ENCODE data around the gene COMP. TPM values are rescaled to one million over a fixed set of nuclear protein-coding genes. Genes with fewer than 3 reads are reported as not detected.
"Not testable (repeated sequence)": the region's sequence is repeated elsewhere in the genome, so short reads cannot be mapped to it uniquely, and the experiment has no call there.

COMP gene
- polyA plus RNA-seq, 3 donors = 0.24 to 3.4 (median 0.52) TPM

DNA sequence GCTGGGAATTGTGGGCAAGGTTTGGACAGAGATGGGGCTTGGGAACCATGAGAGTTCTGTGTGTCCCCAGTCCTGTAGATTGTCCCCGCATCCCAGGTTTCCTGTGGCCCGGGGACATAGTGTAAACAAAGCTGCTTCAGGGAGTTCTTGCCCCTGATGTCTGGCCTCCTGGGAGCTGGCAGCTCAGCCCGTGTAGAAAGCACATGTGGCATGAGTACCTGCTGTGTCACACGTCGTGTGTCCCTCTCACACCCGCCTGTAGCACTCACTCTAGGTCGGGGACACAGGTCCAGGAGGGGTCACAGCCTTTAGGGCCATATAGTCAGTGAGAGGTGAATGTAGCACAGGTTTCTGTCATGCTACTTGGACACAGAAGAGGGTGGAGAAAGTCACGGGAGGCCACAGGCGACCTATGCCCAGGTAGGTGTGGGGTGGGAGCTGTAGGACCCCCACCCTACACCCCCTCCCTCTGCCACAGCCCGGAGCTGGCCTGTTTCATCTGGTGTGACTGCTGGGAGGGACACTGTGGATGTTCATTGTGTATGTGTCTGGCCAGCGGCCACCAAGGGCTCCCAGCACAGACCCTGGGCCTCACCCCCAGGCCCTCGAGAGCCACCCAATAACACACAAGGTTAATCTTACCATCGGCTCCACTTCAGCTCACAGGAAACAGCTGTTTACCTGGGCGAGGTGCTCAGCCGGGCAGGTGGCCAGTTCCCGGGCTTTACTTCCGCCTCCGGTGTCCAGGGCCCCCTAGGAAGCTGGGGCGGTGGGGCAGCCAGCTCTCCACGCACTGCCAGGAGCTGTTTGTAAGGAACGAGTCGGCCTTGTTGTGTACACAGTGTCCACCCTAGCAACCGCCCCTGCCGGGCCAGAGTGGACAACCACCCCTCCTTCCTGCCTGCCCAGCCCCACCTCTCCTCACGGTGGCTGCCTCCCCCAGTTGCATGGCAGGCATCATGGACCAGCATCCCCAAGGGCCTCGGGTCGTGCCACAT, 49.7 kb downstream of the COMP start:
- WGBS, 3 donors = 34 to 67% (median 60%) methylated on average over 25 to 27 of the region's 27 CpGs
- no peak overlapping the region for H3K27ac ChIP-seq (ENCODE audit: low read depth, low read length)

DNA sequence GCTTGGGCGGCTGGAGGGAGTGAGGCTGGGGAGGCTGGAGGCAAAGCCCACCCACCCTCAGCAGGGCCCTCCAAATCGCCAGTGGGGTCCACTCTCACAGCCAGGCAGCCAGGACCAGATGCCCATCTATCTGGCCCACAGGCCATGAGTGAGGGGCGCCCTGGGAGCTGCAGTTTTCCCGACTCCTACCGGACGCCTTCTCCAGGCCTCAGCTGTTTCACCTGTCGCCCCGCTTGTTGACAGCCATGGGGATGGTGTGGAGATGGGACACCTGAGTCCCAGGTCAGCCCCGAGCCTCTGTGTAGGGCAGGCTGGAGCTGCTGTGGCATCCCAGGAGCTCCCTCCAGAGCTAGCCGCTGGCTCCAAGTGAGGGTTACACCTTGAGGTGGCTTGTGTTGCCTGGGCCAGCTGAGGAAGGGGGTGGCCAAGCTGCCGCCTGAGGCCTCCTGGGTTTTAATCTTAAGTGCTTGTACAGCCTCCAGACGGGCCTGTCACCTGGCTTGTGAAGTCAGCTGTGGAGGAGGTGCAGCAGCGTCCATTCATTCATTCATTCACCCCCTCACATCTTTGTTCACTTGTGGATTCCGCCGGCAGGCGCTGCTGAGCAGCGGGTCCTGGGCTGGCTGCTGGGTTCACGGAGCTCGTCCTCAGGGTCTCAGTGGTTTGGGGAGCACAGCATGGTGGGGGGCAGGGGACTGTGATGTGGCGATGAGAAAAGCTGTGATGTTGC, 52.0 kb downstream of the COMP start:
- no peak overlapping the region for H3K27ac ChIP-seq (ENCODE audit: low read depth, low read length)
- WGBS, 3 donors = 94 to 97% (median 94%) methylated on average over 20 of the region's 20 CpGs

DNA sequence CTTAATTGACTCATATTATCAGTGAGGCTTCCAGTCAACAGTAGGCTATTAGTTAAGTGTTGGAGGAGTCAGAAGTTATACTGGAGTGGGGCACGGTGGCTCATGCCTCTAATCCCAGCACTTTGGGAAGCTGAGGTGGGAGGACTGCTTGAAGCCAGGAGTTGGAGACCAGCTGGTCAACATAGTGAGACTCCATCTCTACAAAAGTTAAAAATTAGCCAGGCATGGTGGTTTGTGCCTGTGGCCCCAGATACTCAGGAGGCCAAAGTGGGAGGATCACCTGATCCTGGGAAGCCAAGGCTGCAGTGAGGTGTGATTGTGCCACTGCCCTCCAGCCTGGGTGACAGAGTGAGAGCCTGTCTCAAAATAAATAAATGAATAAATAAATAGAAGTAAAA, 53.2 kb downstream of the COMP start:
- no peak overlapping the region for H3K27ac ChIP-seq (ENCODE audit: low read depth, low read length)
- 41 to 96% (median 70%) methylated on average over 1 of the region's 1 CpG for WGBS, 3 donors

- WGBS, 3 donors = 65 to 76% (median 76%) methylated on average over 10 of the region's 10 CpGs
- no peak overlapping the region for H3K27ac ChIP-seq (ENCODE audit: low read depth, low read length)
Observed at GRCh38 chr19:18737337-18737953, 53.7 kb downstream of the COMP start.

GRCh38 chr19:18736415-18737336, 54.4 kb downstream of the COMP start:
- H3K27ac ChIP-seq (ENCODE audit: low read depth, low read length) = no peak overlapping the region
- 64 to 88% (median 81%) methylated on average over 25 to 27 of the region's 27 CpGs for WGBS, 3 donors

GRCh38 chr19:18735752-18736151, 55.4 kb downstream of the COMP start:
- H3K27ac ChIP-seq (ENCODE audit: low read depth, low read length) = no peak overlapping the region
- WGBS, 3 donors = 77 to 88% (median 85%) methylated on average over 9 of the region's 9 CpGs

DNA sequence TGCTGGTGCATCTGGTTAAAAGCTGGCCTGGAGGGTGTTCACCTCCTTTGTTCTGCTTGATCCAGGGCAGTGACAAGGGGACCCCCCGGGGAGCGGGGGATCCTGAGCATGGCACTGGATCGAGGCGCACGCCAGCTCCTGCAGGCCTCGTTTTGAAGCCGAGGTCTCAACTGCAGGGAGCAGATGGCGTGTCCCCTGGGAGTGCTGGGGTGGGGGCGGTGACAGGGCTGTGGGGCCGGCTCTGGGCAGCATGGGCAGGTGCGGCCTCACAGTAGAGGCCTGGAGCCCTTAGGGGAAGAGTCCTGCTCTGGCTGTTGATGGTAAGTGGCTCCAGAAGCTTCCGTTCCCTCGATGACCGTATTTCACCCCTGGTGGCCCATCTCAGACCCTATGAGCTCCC, 55.8 kb downstream of the COMP start:
- WGBS, 3 donors = 91 to 96% (median 94%) methylated on average over 12 to 14 of the region's 14 CpGs
- no peak overlapping the region for H3K27ac ChIP-seq (ENCODE audit: low read depth, low read length)

GRCh38 chr19:18733762-18734332, 57.3 kb downstream of the COMP start:
- H3K27ac ChIP-seq (ENCODE audit: low read depth, low read length) = not testable (repeated sequence)
- WGBS, 3 donors = 87 to 94% (median 92%) methylated on average over 11 of the region's 11 CpGs

GRCh38 chr19:18733196-18733647, 57.9 kb downstream of the COMP start:
- WGBS, 3 donors = 25 to 50% (median 49%) methylated on average over 11 of the region's 11 CpGs
- no peak overlapping the region for H3K27ac ChIP-seq (ENCODE audit: low read depth, low read length)

Other genes starting within 250 kb of the COMP start
- gene FKBP8, start 247.7 kb downstream of the COMP start, polyA plus RNA-seq = 100 to 1,000 TPM in 2 of 3 donors, 10 to 100 TPM in 1; 90.8 to 352 (median 221) TPM
- gene KXD1, start 233.4 kb downstream of the COMP start, polyA plus RNA-seq = 10 to 100 TPM; 63.6 to 92.0 (median 82.6) TPM
- gene UBA52, start 219.4 kb downstream of the COMP start, polyA plus RNA-seq = 1,000 to 10,000 TPM in 2 of 3 donors, 100 to 1,000 TPM in 1; 844 to 1,559 (median 1,492) TPM
- 100 to 1,000 TPM in 1 of 3 donors, 10 to 100 TPM in 2; 70.9 to 101 (median 76.0) TPM for gene REX1BD, start 202.5 kb downstream of the COMP start, polyA plus RNA-seq
- gene CRLF1, start 184.5 kb downstream of the COMP start, polyA plus RNA-seq = 10 to 100 TPM in 2 of 3 donors, 1 to 10 TPM in 1; 7.0 to 57.6 (median 10.1) TPM
- 1 to 10 TPM in 2 of 3 donors, under 1 TPM in 1; 0.61 to 3.3 (median 2.0) TPM for gene TMEM59L, start 178.4 kb downstream of the COMP start, polyA plus RNA-seq
- gene KLHL26, start 154.3 kb downstream of the COMP start, polyA plus RNA-seq = 1 to 10 TPM; 4.8 to 7.9 (median 6.6) TPM
- 1 to 10 TPM; 5.3 to 8.3 (median 5.4) TPM for gene CRTC1, start 107.6 kb downstream of the COMP start, polyA plus RNA-seq
- gene UPF1, start 40.7 kb upstream of the COMP start, polyA plus RNA-seq = 10 to 100 TPM; 28.5 to 45.5 (median 35.2) TPM
- 1 to 10 TPM in 1 of 3 donors, under 1 TPM in 2; 0.24 to 1.0 (median 0.31) TPM for gene CERS1, start 104.9 kb upstream of the COMP start, polyA plus RNA-seq
- 100 to 1,000 TPM; 139 to 193 (median 188) TPM for gene COPE, start 128.1 kb upstream of the COMP start, polyA plus RNA-seq
- gene DDX49, start 128.4 kb upstream of the COMP start, polyA plus RNA-seq = 10 to 100 TPM; 45.9 to 59.4 (median 55.4) TPM
- gene HOMER3, start 149.9 kb upstream of the COMP start, polyA plus RNA-seq = 10 to 100 TPM in 2 of 3 donors, 1 to 10 TPM in 1; 5.7 to 44.3 (median 16.3) TPM
- gene SUGP2, start 242.2 kb upstream of the COMP start, polyA plus RNA-seq = 10 to 100 TPM; 14.3 to 35.2 (median 31.7) TPM
- gene ARMC6, start 242.3 kb upstream of the COMP start, polyA plus RNA-seq = 10 to 100 TPM in 2 of 3 donors, 1 to 10 TPM in 1; 8.7 to 19.9 (median 15.6) TPM

Measured in adipose tissue (tissue), 3 donors.